Activated CD4-positive, alpha-beta memory T cell treated with anti-CD3 and anti-CD28 coated beads, Interleukin-2, amount 10 ng/mL, durations not matched to agents 7 days and 5 days (primary cell): Measurements from ENCODE around the gene NCLN. TPM values are rescaled to one million over a fixed set of nuclear protein-coding genes. Genes with fewer than 3 reads are reported as not detected.
A peak's percentile ranks its signal among the peaks of the same experiment; 100 is the strongest.
"Not testable (repeated sequence)": the region's sequence is repeated elsewhere in the genome, so short reads cannot be mapped to it uniquely, and the experiment has no call there.

Experiments
- CTCF ChIA-PET: fragments of 350-600 bp; sonication (Branson Sonifier 250); formaldehyde crosslinking; loops from one replicate; lab custom pipeline; 2021; ENCODE audit warnings: antibody characterized with exemption, inconsistent platforms; lab: Charles Lee
- POLR2A ChIA-PET: fragments of 350-600 bp; sonication (Branson Sonifier 250); formaldehyde crosslinking; loops from one replicate; lab custom pipeline; 2021; ENCODE audit warnings: antibody characterized with exemption; lab: Charles Lee
- DNase-seq: peaks from one replicate; pipeline ENCODE4 v3.0.0-alpha.2; 2020
- H3K27ac Mint-ChIP-seq: one replicate; pipeline ENCODE4 v1.8.0; 2021; ENCODE audit warnings: mild to moderate bottlenecking, mixed read lengths
- H3K27me3 Mint-ChIP-seq: one replicate; pipeline ENCODE4 v1.8.0; 2021; ENCODE audit warnings: mixed read lengths
- H3K36me3 Mint-ChIP-seq: one replicate; pipeline ENCODE4 v1.8.0; 2021; ENCODE audit warnings: low read depth, mixed read lengths
- H3K4me1 Mint-ChIP-seq: one replicate; pipeline ENCODE4 v1.8.0; 2021; ENCODE audit warnings: mixed read lengths
- H3K4me3 Mint-ChIP-seq: one replicate; pipeline ENCODE4 v1.8.0; 2021; ENCODE audit warnings: mild to moderate bottlenecking, mixed read lengths
- H3K9me3 Mint-ChIP-seq: one replicate; pipeline ENCODE4 v1.8.0; 2021; ENCODE audit warnings: mixed read lengths
- total RNA-seq, 2 experiments: library from RNA; stranded (reverse); gene quantifications; one replicate each; pipeline ENCODE4 v1.2.3, GENCODE V29; 2021

NCLN gene
- total RNA-seq, 2 experiments from 2014 or later = 49.6 to 52.0 TPM

GRCh38 chr19:3148503-3148902, 37.2 kb upstream of the NCLN start:
- no peak for DNase-seq
- POLR2A ChIA-PET = no interaction called here
- H3K4me3 Mint-ChIP-seq = no peak overlapping the region
- no peaks in the 10 kb centered on the region for H3K9me3 Mint-ChIP-seq
- peaks cover 27% of the 10 kb centered on the region for H3K4me1 Mint-ChIP-seq
- no peaks in the 10 kb centered on the region for H3K27me3 Mint-ChIP-seq
- H3K36me3 Mint-ChIP-seq = peaks cover 38% of the 10 kb centered on the region
- H3K27ac Mint-ChIP-seq = no peak overlapping the region
- CTCF ChIA-PET = no interaction called here

- Mint-ChIP-seq H3K27me3 (no peaks in the 10 kb centered on the region), H3K36me3 (peaks cover 37% of the 10 kb centered on the region), H3K9me3 (no peaks in the 10 kb centered on the region), H3K27ac (no peak overlapping the region), H3K4me3 (no peak overlapping the region), H3K4me1 (peaks cover 26% of the 10 kb centered on the region)
- DNase-seq = no peak
- ChIA-PET POLR2A (no interaction called here), CTCF (interaction anchor here (1.0 kb wide), 1 partner anchor 13 kb away, joined by 3 read pairs; no protein-coding TSS in a partner anchor)
These were observed 36.6 kb upstream of the NCLN start for GRCh38 chr19:3149089-3149488.

- no peaks in the 10 kb centered on the region for H3K27me3 Mint-ChIP-seq
- H3K36me3 Mint-ChIP-seq = peaks cover 36% of the 10 kb centered on the region
- CTCF ChIA-PET = interaction anchor here (1.0 kb wide), 1 partner anchor 12 kb away, joined by 3 read pairs; no protein-coding TSS in a partner anchor
- no peak overlapping the region for H3K27ac Mint-ChIP-seq
- DNase-seq = no peak
- H3K9me3 Mint-ChIP-seq = no peaks in the 10 kb centered on the region
- H3K4me3 Mint-ChIP-seq = no peak overlapping the region
- H3K4me1 Mint-ChIP-seq = peaks cover 24% of the 10 kb centered on the region
- POLR2A ChIA-PET = no interaction called here
These were observed 35.9 kb upstream of the NCLN start for GRCh38 chr19:3149526-3150505.

DNA sequence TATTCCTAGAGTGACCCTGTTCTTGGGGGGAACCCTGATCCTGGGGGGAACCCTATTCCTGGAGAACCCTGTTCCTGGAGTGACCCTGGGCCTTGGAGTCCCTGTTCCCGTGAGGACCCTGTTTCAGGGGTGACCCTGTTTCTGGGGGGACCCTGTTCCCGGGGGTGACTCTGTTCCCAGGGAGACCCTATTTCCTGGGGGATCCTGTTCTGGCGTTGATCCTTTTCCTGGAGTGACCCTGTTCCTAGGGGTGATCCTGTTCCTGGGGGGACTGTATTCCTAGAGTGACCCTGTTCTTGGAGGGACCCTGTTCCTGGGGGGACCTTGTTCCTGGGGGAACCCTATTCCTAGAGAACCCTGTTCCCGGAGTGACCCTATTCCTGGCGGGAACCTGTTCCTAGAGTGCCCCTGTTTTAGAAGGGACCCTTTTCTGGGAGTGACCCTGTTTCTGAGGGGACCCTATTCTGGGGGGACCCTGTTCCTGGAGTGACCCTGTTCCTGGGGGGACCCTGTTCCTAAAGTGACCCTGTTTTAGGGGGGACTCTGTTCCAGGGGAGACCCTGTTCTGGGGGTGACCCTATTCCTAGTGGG, 34.9 kb upstream of the NCLN start:
- H3K4me3 Mint-ChIP-seq = no peak overlapping the region
- ChIA-PET CTCF (interaction anchor here (1.1 to 2.2 kb wide), 2 partner anchors 7 to 16 kb away, joined by 3 to 10 read pairs; partner anchors contain the start of gene GNA15), POLR2A (interaction anchor here (2.4 kb wide), 1 partner anchor 9 kb away, joined by 9 read pairs; no protein-coding TSS in a partner anchor)
- peaks cover 21% of the 10 kb centered on the region for H3K4me1 Mint-ChIP-seq
- no peak for DNase-seq
- H3K27me3 Mint-ChIP-seq = no peaks in the 10 kb centered on the region
- peaks cover 36% of the 10 kb centered on the region for H3K36me3 Mint-ChIP-seq
- no peaks in the 10 kb centered on the region for H3K9me3 Mint-ChIP-seq
- H3K27ac Mint-ChIP-seq = no peak overlapping the region

DNA sequence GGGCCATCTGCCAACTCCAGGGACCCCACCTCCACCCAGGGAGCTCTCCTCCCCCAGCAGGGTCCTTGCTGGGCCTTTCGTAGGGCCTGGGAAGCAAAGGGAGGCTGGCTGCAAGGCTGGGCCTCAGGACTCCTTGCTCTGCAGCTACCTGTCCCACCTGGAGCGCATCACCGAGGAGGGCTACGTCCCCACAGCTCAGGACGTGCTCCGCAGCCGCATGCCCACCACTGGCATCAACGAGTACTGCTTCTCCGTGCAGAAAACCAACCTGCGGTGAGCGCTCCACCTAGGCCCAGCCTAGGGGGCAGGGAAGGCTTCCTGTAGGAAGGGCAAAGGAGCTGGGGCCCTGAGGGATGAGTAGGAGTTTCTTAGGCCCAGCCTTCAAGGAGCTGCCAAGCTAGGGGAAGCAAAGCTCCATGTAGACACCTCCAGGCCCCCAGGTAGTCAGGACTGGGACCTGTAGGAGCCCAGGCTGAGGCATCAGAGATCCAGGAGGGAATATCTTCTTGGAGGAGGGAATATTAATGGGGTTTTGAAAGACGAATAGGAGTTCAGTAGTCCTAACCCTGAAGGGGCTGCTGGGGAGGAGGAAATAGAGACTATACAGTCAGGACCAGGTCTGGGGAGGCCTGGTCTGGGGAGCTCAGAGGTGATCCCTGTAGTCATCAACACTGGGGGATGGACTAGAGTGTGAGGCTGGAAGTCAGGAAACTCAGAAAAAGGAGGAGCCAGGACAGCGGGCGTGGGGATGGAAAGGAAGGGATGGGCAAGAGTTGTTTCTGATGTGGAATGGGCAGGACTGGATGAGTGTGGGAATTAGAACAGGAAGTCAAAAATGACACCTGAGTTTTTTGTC, 33.9 kb upstream of the NCLN start:
- POLR2A ChIA-PET = interaction anchor here (1.2 to 2.4 kb wide), 3 partner anchors 10 to 25 kb away, joined by 3 to 9 read pairs (median 5); no protein-coding TSS in a partner anchor
- no peaks in the 10 kb centered on the region for H3K27me3 Mint-ChIP-seq
- CTCF ChIA-PET = interaction anchor here (0.7 to 2.2 kb wide), 3 partner anchors 8 to 24 kb away, joined by 3 to 10 read pairs (median 3); partner anchors contain the start of gene GNA15
- H3K4me3 Mint-ChIP-seq = no peak overlapping the region
- H3K36me3 Mint-ChIP-seq = peaks cover 31% of the 10 kb centered on the region
- peaks cover 13% of the 10 kb centered on the region for H3K4me1 Mint-ChIP-seq
- H3K9me3 Mint-ChIP-seq = peaks cover 3% of the 10 kb centered on the region
- no peak overlapping the region for H3K27ac Mint-ChIP-seq
- no peak for DNase-seq

GRCh38 chr19:3152419-3152780, 33.3 kb upstream of the NCLN start:
- Mint-ChIP-seq H3K4me3 (no peak overlapping the region), H3K9me3 (peaks cover 3% of the 10 kb centered on the region), H3K36me3 (peaks cover 30% of the 10 kb centered on the region), H3K27ac (no peak overlapping the region), H3K27me3 (no peaks in the 10 kb centered on the region), H3K4me1 (peaks cover 15% of the 10 kb centered on the region)
- no peak for DNase-seq
- ChIA-PET CTCF (interaction anchor here (2.2 kb wide), 1 partner anchor 9 kb away, joined by 10 read pairs; no protein-coding TSS in a partner anchor), POLR2A (interaction anchor here (1.2 to 2.4 kb wide), 3 partner anchors 11 to 25 kb away, joined by 3 to 9 read pairs (median 5); no protein-coding TSS in a partner anchor)

DNA sequence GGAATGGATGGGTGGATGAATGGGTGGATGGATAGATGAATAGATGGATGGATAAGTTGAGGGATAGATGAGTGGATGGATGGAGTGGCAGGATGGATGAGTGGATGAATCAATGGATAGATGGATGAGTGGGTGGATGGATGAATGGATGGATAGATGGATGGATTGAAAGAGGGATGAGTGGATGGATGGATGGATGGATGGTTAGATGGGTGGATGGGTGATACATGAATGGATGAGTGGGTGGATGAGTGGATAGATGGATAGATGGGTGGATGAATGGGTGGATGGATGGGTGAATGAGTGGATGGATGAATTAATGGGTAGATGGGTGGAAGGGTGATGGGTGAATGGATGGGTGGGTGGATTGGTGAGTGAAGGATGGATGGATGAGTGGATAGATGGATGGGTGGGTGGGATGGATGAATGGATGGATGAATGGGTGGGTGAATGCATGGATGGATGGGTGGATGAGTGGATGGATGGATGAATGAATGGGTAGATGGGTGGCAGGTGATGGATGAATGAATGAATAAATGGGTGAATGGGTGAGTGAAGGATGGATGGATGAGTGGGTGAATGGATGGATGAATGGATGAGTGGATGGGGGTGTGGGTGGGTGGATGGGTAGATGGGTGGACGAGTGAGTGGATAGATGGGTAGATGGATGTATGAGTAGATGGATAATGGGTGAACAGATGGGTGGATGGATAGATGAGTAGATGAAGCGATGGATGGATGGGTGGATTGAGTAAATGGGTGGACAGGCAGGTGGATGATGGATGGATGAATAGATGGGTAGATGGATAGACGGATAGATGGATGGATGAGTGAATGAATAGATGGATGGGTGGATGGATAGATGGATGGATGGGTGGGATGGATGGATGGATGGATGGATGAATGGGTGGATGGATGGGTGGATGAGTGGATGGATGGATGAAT, 32.2 kb upstream of the NCLN start:
- Mint-ChIP-seq H3K27me3 (no peaks in the 10 kb centered on the region), H3K27ac (no peak overlapping the region), H3K4me1 (peaks cover 21% of the 10 kb centered on the region), H3K4me3 (no peak overlapping the region), H3K9me3 (peaks cover 3% of the 10 kb centered on the region), H3K36me3 (peaks cover 25% of the 10 kb centered on the region)
- ChIA-PET CTCF (interaction anchor here (2.2 kb wide), 1 partner anchor 10 kb away, joined by 10 read pairs; no protein-coding TSS in a partner anchor), POLR2A (interaction anchor here (1.0 to 2.4 kb wide), 3 partner anchors 12 to 25 kb away, joined by 3 to 9 read pairs (median 4); partner anchors contain the start of gene S1PR4)
- DNase-seq = no peak

DNA sequence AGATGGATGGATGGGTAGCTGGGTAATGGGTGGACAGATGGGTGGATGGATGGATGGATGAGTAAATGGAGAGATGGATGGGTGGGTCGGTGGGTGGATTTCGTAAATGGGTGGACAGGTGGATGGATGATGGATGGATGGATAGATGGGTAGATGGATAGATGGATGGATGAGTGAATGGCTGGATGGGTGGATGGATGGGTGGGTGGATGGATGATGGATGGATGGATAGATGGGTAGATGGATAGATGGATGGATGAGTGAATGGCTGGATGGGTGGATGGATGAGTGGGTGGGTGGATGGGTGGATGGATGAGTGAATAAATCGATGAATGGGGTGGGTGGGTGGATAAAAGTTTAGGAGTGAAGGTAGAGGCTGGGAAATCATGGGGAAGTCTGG, 31.3 kb upstream of the NCLN start:
- peaks cover 16% of the 10 kb centered on the region for H3K4me1 Mint-ChIP-seq
- H3K9me3 Mint-ChIP-seq, H3K27me3 Mint-ChIP-seq, DNase-seq, H3K4me3 Mint-ChIP-seq, CTCF ChIA-PET, H3K27ac Mint-ChIP-seq: not testable (repeated sequence)
- peaks cover 17% of the 10 kb centered on the region for H3K36me3 Mint-ChIP-seq
- POLR2A ChIA-PET = interaction anchor here (1.0 to 1.6 kb wide), 5 partner anchors 16 to 24 kb away, joined by 3 to 6 read pairs (median 4); partner anchors contain the start of genes GNA15 and S1PR4

GRCh38 chr19:3154957-3155736, 30.6 kb upstream of the NCLN start:
- H3K27ac Mint-ChIP-seq = no peak overlapping the region
- H3K4me1 Mint-ChIP-seq = peaks cover 18% of the 10 kb centered on the region
- CTCF ChIA-PET = interaction anchor here (1.0 kb wide), 1 partner anchor 22 kb away, joined by 3 read pairs; no protein-coding TSS in a partner anchor
- POLR2A ChIA-PET = interaction anchor here (1.0 to 1.6 kb wide), 6 partner anchors 15 to 24 kb away, joined by 3 to 6 read pairs (median 4); partner anchors contain the start of genes GNA15 and S1PR4
- H3K4me3 Mint-ChIP-seq = no peak overlapping the region
- peaks cover 17% of the 10 kb centered on the region for H3K36me3 Mint-ChIP-seq
- H3K9me3 Mint-ChIP-seq = peaks cover 4% of the 10 kb centered on the region
- H3K27me3 Mint-ChIP-seq = no peaks in the 10 kb centered on the region
- DNase-seq = peak; percentile 90

DNA sequence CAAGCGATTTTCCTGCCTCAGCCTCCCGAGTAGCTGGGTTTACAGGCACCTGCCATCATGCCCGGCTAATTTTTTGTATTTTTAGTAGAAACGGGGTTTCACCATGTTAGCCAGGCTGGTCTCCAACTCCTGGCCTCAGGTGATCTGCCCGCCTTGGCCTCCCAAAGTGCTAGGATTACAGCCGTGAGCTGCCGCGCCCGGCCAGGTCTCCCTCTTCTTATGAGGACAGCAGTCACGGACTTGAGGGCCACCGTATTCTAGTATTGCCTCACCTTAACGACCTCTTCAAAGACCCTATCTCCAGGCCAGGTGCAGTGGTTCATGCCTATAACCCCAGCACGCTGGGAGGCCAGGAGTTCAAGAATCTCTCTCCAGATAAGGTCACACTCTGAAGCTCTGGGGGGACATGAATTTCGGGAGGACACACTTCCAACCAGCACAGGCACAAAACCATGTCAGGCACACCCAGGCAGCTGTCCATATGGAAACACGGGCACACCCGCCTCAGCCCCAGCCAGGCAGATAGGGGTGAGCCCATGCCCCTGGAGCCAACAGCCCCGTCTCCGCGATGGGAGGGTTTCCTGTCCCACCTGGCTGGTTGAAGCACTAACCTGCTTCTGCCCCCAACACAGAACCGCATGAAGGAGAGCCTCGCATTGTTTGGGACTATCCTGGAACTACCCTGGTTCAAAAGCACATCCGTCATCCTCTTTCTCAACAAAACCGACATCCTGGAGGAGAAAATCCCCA, 28.5 kb upstream of the NCLN start:
- H3K27ac Mint-ChIP-seq = peak overlapping the region; percentile 49
- DNase-seq = no peak
- H3K36me3 Mint-ChIP-seq = peaks cover 28% of the 10 kb centered on the region
- ChIA-PET POLR2A (interaction anchor here (0.6 to 1.3 kb wide), 3 partner anchors 16 to 28 kb away, joined by 3 to 4 read pairs (median 3); no protein-coding TSS in a partner anchor), CTCF (interaction anchor here (0.5 to 1.4 kb wide), 3 partner anchors 28 to 92 kb away, joined by 3 to 4 read pairs (median 3); no protein-coding TSS in a partner anchor)
- H3K4me1 Mint-ChIP-seq = peaks cover 31% of the 10 kb centered on the region
- no peak overlapping the region for H3K4me3 Mint-ChIP-seq
- peaks cover 6% of the 10 kb centered on the region for H3K9me3 Mint-ChIP-seq
- H3K27me3 Mint-ChIP-seq = no peaks in the 10 kb centered on the region
